ENCODE data around the gene OR8B3. TPM values are rescaled to one million over a fixed set of nuclear protein-coding genes. Genes with fewer than 3 reads are reported as not detected.

Gene OR8B3
- total RNA-seq, 1 experiment from 2014 or later, result not detected

GRCh38 chr11:124421043-124421442, 22.2 kb upstream of the OR8B3 start:
- H3K27me3 Mint-ChIP-seq (ENCODE audit: low read depth), result no peaks in the 10 kb centered on the region
- H3K27ac Mint-ChIP-seq, result no peak overlapping the region
- ATAC-seq (no peak), DNase-seq (ENCODE audit: low spot score) (no peak)
- H3K4me1 Mint-ChIP-seq, result no peaks in the 10 kb centered on the region
- TF ChIP-seq TEAD4 (CRISPR knock-in tag; IDR thresholded peaks at IDR 0.05), result no peak
- TF ChIP-seq ESRRA (CRISPR knock-in tag; IDR thresholded peaks at IDR 0.05; ENCODE audit: borderline replicate concordance), result no peak
- TF ChIP-seq ZNF512 (CRISPR knock-in tag; IDR thresholded peaks at IDR 0.05; ENCODE audit: borderline replicate concordance), result no peak
- TF ChIP-seq, protein P1, sequence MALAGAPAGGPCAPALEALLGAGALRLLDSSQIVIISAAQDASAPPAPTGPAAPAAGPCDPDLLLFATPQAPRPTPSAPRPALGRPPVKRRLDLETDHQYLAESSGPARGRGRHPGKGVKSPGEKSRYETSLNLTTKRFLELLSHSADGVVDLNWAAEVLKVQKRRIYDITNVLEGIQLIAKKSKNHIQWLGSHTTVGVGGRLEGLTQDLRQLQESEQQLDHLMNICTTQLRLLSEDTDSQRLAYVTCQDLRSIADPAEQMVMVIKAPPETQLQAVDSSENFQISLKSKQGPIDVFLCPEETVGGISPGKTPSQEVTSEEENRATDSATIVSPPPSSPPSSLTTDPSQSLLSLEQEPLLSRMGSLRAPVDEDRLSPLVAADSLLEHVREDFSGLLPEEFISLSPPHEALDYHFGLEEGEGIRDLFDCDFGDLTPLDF (CRISPR knock-in tag; IDR thresholded peaks at IDR 0.05), result no peak
- no peak for TF ChIP-seq ATF2 (CRISPR knock-in tag; IDR thresholded peaks at IDR 0.05; ENCODE audit: borderline replicate concordance, low read depth)
- TF ChIP-seq SP1 (CRISPR knock-in tag; conservative IDR thresholded peaks at IDR 0.05), result no peak
- no peak for TF ChIP-seq AR (CRISPR knock-in tag; IDR thresholded peaks at IDR 0.05)
- TF ChIP-seq ZNF317 (CRISPR knock-in tag; IDR thresholded peaks at IDR 0.05; ENCODE audit: borderline replicate concordance, low read depth), result no peak
- no peak for TF ChIP-seq GRHL2 (CRISPR knock-in tag; IDR thresholded peaks at IDR 0.05; ENCODE audit: insufficient replicate concordance, severe bottlenecking)
- TF ChIP-seq ZMAT4 (CRISPR knock-in tag; IDR thresholded peaks at IDR 0.05), result no peak
- TF ChIP-seq, protein P2, sequence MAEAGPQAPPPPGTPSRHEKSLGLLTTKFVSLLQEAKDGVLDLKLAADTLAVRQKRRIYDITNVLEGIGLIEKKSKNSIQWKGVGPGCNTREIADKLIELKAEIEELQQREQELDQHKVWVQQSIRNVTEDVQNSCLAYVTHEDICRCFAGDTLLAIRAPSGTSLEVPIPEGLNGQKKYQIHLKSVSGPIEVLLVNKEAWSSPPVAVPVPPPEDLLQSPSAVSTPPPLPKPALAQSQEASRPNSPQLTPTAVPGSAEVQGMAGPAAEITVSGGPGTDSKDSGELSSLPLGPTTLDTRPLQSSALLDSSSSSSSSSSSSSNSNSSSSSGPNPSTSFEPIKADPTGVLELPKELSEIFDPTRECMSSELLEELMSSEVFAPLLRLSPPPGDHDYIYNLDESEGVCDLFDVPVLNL (CRISPR knock-in tag; IDR thresholded peaks at IDR 0.05; ENCODE audit: borderline replicate concordance, low read depth), result no peak
- TF ChIP-seq CREB1 (CRISPR knock-in tag; IDR thresholded peaks at IDR 0.05), result no peak
- TF ChIP-seq NFYB (CRISPR knock-in tag; conservative IDR thresholded peaks at IDR 0.05; ENCODE audit: low read depth), result no peak
- TF ChIP-seq TEAD1 (CRISPR knock-in tag; IDR thresholded peaks at IDR 0.05), result no peak
- TF ChIP-seq MYBL2 (CRISPR knock-in tag; IDR thresholded peaks at IDR 0.05), result no peak
- TF ChIP-seq PREB (CRISPR knock-in tag; IDR thresholded peaks at IDR 0.05; ENCODE audit: borderline replicate concordance), result no peak
- TF ChIP-seq GABPB1 (CRISPR knock-in tag; IDR thresholded peaks at IDR 0.05), result no peak
- TF ChIP-seq NFATC4 (CRISPR knock-in tag; IDR thresholded peaks at IDR 0.05), result no peak
- no peak for TF ChIP-seq TP53 (CRISPR knock-in tag; IDR thresholded peaks at IDR 0.05)
- no peaks in the 10 kb centered on the region for H3K36me3 Mint-ChIP-seq
- H3K4me3 Mint-ChIP-seq, result no peak overlapping the region
- H3K9me3 Mint-ChIP-seq, result no peaks in the 10 kb centered on the region
- CTCF ChIA-PET, result interaction anchor here (1.1 kb wide), 1 partner anchor 116 kb away, joined by 3 read pairs; no protein-coding TSS in a partner anchor
- POLR2A ChIA-PET, result interaction anchor here (0.6 kb wide), 1 partner anchor 972 kb away, joined by 3 read pairs; no protein-coding TSS in a partner anchor
